ENCODE data around the gene DTNBP1.

Gene DTNBP1

DNA sequence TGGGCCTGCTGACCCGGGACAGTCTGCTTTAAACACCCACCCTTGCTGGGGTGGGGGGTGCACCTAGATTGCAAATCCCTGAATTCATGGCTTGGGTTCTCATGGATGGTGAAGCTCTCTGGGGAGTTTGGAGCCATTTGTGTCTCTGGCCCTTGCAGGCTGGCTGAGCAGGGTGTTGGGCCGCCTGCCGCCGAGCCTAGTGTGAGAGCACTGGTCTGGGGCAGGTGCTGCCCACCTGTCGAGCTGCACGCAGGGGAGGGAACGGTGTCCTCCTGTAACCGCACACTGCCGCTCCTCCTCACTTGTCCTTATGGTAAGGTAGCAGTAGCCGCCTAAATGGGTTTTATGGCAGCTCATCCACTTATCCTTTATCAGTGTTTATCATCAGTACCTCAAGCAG lies 143.9 kb downstream of the DTNBP1 start:
- DNase-seq (ENCODE audit: extremely low read depth, low read depth): no peak
- TF ChIP-seq, protein P1, sequence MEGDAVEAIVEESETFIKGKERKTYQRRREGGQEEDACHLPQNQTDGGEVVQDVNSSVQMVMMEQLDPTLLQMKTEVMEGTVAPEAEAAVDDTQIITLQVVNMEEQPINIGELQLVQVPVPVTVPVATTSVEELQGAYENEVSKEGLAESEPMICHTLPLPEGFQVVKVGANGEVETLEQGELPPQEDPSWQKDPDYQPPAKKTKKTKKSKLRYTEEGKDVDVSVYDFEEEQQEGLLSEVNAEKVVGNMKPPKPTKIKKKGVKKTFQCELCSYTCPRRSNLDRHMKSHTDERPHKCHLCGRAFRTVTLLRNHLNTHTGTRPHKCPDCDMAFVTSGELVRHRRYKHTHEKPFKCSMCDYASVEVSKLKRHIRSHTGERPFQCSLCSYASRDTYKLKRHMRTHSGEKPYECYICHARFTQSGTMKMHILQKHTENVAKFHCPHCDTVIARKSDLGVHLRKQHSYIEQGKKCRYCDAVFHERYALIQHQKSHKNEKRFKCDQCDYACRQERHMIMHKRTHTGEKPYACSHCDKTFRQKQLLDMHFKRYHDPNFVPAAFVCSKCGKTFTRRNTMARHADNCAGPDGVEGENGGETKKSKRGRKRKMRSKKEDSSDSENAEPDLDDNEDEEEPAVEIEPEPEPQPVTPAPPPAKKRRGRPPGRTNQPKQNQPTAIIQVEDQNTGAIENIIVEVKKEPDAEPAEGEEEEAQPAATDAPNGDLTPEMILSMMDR (IDR thresholded peaks at IDR 0.05; ENCODE audit: low read depth, low read length): no peak

- TF ChIP-seq, protein P1 (IDR thresholded peaks at IDR 0.05; ENCODE audit: low read depth, low read length): no peak
Observed at GRCh38 chr6:15518057-15518456, 144.8 kb downstream of the DTNBP1 start.

DNA sequence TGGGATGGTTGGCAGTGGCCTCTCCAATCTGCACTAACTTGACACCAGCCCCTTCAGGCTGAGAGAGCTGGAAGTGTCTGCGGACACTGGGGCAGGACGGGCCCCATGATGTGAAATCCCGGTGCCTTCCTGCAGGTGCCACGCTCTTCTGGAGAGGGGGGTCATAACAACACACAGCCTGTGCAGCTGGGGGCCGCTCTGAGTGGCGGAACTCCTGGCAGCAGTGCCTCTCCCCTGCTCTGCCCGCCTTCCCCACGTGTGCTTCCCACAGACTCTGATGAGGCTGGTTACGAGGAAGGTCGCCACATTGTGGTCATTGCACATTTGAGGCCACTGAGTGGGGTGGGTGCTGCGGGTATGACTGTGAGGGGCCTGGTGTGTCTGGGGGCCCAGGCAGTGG lies 145.2 kb downstream of the DTNBP1 start:
- TF ChIP-seq, protein P1 (IDR thresholded peaks at IDR 0.05; ENCODE audit: low read depth, low read length): no peak
- no peak for DNase-seq (ENCODE audit: extremely low read depth, low read depth)

More at GRCh38 chr6:15518057-15518456, 144.8 kb downstream of the DTNBP1 start:
- no peak for DNase-seq (ENCODE audit: extremely low read depth, low read depth)

DNA sequence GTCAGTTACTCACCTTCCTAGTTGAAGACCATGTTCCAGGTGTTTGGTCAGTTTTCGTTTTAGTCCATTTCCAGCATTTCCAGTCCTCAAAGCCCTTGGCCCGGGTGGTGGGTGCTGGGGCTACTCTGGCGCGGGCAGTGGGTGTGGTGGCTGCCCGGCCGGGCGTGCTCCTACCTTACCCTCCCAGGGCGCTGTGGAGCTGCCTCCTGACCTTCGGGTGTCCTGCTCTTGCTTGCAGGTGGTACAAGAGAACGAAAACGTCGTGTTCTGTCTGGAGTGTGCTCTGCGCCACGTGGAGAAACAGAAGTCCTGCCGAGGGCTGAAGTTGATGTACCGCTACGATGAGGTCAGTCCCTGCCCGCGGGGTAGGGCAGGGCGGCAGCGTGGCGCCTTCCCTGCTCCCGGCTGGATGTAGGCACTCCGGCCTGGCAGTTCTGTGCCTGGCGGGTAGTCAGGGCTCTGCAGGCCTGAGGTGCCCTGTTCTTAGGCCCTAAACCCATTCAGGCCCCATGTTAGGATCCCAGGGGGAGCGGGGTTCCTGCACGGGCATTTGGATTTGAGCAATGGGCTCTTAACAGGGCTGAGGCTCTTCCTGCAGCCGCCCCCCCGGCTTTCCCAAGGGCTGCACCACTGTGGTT lies 145.8 kb downstream of the DTNBP1 start:
- TF ChIP-seq, protein P1 (IDR thresholded peaks at IDR 0.05; ENCODE audit: low read depth, low read length): no peak
- no peak for DNase-seq (ENCODE audit: extremely low read depth, low read depth)

DNA sequence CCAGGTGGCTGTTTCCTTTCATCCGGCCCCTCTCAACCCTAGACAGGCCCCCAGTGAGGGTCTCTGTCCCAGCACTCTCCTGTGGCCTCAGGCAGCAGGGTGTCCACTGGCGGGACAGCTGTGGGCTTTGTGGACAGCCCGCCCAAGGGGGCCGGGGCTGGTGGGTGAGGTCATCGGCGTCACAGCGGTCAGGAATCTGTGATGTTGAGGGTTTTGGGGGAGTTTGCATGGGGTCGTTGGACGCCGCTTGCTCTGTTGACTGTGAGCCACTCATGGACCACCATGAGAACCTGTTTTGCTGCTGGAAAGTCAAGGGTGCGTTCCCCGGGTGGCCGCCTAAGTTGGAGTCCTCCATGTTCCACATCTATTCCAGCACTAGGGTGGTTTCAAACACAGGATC lies 146.4 kb downstream of the DTNBP1 start:
- no peak for DNase-seq (ENCODE audit: extremely low read depth, low read depth)
- TF ChIP-seq, protein P1 (IDR thresholded peaks at IDR 0.05; ENCODE audit: low read depth, low read length): no peak

DNA sequence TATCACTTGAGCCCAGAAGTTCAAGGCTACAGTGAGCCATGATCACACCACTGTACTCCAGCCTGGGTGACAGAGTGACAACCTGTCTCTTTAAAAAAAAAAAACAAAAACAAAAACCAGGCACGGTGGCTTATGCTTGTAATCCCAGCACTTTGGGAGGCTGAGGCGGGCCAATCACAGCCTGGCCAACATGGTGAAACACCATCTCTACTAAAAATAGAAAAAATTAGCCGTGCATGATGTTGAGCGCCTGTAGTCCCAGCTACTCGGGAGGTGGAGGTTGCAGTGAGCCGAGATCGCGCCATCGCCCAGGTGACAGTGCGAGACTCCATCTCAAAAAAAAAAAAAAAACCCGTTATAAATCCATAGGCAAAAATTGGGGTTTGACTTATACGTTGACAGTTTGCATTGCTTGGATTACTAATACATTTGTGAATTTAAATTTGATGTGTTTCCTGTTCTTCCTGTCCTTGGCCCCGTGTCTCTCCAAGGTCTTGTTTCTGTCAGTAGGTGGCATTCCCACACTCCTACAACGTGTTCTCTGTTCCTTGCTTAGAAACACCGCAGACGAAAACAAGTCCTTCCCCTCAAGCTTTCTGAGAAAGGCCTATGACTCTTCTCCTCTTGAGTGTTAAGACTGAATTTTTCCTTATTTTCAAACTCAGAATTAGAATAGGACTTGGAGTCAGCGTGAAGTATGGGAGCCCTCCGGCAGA lies 147.0 kb downstream of the DTNBP1 start:
- DNase-seq (ENCODE audit: extremely low read depth, low read depth): no peak
- TF ChIP-seq, protein P1 (IDR thresholded peaks at IDR 0.05; ENCODE audit: low read depth, low read length): no peak

- DNase-seq (ENCODE audit: extremely low read depth, low read depth): no peak
- TF ChIP-seq, protein P1 (IDR thresholded peaks at IDR 0.05; ENCODE audit: low read depth, low read length): no peak
Observed at GRCh38 chr6:15515226-15515625, 147.6 kb downstream of the DTNBP1 start.

All from AG09319 (cell line).